NCI-H748 (cell line): ENCODE data around the gene OOEP.
"Not testable (repeated sequence)": the region's sequence is repeated elsewhere in the genome, so short reads cannot be mapped to it uniquely, and the experiment has no call there.

Experiments
- DNase-seq: peaks from one replicate; lab custom pipeline; 2025; ENCODE audit not compliant: unreplicated experiment; lab: John Stamatoyannopoulos, UW

The OOEP gene

GRCh38 chr6:73369563-73369962 lies at the start of gene OOEP:
Gene OOEP (minus strand): TSS chr6:73369897. CDS start chr6:73369792, 105 bp downstream.
- DNase-seq: no peak

DNA sequence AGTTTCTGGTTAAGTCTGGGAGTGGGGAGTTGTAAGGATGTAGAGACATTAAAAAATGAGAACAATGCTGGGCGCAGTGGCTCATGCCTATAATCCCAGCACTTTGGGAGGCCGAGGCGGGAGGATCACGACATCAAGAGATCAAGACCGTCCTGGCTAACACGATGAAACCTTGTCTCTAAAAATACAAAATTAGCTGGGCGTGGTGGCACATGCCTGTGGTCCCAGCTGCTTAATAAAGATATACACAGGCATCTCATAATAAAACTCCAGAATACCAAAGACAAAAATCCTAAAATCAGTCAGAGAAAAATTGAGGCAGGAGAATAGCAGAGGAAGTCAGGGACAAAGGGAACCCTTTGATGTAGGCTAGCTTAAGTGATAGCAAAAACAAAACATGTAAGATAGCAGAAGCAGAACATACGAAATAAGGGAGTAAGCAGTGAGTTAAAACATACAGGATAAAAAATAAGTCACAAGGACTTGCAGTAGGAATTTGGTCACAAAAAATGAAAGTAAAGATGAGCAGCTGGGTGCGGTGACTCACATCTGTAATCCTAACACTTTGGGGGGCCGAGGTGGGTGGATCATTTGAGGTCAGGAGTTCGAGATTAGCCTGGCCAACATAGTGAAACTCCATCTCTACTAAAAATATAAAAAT lies 48.5 kb upstream of the OOEP start:
- no peak for DNase-seq

DNA sequence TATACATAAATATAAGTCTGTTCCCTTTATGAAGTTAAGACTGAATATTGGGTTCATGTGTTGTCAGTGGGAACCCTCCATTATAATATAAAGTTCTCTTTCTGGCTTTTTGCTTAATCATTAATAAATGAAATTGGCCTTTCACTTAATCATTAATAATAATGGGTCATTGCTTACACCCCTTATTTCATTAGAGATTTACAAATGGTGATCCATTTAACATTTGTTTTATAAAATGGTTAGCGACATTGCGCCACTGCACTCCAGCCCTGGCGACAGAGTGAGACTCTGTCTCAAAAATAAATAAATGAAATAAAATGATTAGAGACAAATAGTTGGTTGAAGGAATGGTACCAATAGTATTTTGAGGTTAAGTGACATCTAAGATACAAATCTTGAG lies 43.4 kb upstream of the OOEP start:
- DNase-seq: no peak

GRCh38 chr6:73409395-73409794 lies 39.7 kb upstream of the OOEP start:
- DNase-seq: no peak

DNA sequence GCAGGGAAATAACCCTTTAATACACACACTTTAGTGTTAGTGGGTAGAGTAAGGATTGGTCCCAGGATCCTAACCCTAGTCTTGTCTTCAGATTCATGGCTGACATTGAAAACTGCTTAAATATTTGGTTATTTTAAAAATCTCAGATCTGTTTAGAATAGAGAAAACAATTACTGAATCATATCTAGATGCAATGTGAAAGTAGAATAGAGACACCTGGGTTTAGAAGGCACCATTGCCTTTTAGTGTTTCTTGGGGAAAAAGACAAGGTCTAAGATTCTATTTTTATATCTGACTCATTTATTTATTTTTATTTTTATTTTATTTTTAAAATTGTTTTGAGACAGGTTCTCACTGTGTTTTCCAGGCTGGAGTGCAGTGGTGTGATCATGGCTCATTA lies 31.0 kb upstream of the OOEP start:
- no peak for DNase-seq

DNA sequence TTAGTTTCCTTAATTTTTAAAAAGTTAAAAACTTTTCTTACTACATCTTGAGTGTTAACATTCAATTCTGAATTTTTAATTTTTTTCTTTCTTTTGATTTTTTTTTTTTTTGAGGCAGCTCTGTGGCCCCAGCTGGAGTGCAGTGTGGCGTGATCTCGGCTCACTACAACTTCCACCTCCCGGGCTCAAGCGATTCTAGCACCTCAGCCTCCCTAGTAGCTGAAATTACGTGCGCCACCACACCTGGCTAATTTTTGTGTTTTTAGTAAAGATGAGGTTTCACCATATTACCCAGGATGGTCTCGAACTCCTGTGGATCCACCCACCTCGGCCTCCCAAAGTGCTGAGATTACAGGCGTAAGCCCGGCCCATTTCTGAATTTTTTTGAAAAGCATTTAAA lies 26.2 kb upstream of the OOEP start:
- DNase-seq: no peak

DNA sequence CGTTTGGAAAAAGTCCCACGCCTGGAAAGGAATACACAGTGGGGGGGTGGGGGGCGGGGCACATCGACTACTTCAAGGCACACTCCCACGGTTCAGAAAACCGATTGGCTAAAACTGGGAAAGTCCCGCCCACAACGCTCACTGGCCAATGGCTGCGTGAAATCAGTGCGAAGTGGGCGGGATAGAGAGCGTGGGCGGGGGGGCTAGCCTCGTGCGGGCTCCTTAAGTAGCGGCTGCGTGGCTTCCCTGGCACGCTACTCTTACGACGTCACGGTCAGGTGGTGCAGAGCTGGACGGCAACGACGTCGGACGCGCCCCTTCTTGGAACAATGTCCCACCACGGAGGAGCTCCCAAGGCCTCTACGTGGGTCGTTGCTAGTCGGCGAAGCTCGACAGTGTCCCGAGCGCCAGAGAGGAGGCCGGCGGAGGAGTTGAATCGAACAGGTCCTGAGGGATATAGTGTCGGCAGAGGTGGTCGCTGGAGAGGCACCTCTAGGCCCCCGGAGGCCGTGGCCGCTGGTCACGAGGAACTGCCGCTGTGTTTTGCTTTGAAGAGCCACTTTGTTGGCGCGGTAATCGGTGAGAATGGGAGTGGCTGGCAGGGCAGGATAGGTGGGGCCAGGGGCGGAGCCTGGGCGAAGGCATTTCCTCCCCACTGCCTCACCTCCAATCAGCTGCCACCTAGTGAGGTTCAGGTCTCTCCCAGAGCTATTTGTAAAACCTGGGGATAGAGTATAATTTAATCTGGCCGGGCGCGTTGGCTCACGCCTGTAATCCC lies 25.1 kb upstream of the OOEP start, which contains the start of gene DDX43:
Gene DDX43 (plus strand): TSS at position 252 of the 778 bp plus-strand sequence. CDS start 78 bp downstream, at position 330.
- DNase-seq: no peak

DNA sequence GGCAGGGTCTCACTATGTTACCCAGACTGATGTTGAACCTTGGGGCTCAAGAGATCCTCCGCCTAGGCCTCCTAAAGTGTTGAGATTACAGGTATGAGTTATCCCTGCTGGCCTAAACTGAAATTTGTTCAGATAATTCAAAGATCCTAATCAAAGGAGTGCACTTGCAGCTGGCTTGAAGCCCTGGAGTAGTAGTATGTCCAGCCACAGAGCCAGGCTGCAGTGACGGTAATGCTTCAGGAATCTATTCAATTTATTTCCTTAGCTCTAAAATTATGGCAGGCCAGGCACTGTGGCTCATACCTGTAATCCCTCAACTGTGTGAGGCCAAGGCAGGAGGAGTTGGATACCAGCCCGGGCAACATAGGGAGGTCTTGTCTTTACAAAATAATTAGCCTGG lies 23.6 kb upstream of the OOEP start:
- DNase-seq: no peak

- peak; percentile 9 for DNase-seq
These were observed 22.5 kb upstream of the OOEP start for GRCh38 chr6:73392188-73392587.

DNA sequence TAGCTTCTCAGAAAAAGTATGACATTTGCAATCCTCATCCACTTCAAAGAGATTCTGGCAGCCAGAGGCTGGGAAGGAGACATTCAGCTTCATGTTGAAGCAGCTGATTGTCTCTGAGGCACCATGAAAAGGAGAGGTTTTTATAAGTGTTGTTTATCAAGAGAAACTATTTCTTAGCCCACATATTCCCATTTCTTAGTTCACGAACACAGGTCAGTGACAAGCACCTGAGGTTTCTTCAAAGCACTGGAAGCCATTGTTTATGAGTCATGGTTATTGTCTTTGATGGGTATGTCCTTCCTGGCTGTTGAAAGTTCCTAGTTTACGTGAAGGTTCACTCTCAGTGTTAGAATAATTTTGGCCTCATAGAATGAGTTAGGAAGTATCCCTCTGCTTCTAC lies 22.0 kb upstream of the OOEP start:
- no peak for DNase-seq

GRCh38 chr6:73389854-73390253 lies 20.2 kb upstream of the OOEP start:
- peak; percentile 27 for DNase-seq

GRCh38 chr6:73388800-73389512 lies 19.3 kb upstream of the OOEP start:
- peak; percentile 71 for DNase-seq

- peak; percentile 42 for DNase-seq
These were observed 18.7 kb upstream of the OOEP start for GRCh38 chr6:73388433-73388799.

DNA sequence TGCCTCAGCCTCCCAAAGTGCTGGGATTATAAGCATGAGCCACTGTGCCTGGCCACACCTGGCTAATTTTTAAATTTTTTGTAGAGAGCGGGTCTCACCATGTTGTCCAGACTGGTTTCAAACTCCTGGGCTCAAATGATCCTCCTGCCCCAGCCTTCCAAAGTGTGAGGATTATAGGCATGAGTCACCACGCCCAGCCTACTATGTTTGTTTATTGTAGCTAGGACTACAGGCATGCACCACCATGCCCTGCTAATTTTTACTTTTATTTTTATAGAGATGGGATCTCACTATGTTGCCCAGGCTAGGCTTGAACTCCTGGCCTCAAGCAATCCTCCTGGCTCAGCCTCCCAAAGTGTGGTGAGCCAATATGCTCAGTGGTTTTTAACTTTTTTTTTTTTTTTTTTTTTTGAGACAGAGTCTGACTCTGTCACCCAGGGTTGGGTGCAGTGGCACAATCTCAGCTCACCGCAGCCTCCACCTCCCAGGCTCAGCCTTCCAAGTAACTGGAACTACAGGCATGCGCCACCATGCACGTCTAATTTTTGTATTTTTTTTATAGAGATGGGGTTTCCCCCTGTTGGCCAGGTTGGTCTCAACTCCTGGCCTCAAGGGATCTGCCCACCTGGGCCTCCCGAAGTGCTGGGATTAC lies 12.9 kb upstream of the OOEP start:
- DNase-seq: no peak

DNA sequence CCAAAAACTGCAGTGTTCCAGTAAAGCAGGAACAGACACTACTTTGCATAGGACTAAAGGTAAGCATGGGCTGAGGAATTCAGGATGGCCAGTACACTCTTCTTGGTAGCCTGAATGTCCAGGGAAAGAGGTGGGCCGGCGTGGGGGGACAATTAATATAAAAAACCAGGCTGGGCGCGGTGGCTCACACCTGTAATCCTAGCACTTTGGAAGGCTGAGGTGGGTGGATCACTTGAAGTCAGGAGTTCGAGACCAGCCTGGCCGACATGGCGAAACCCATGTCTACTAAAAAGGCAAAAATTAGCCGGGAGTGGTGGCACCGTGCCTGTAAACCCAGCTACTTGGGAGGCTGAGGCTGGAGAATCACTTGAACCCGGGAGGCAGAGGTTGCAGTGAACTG lies 11.8 kb upstream of the OOEP start:
- DNase-seq: not testable (repeated sequence)

DNA sequence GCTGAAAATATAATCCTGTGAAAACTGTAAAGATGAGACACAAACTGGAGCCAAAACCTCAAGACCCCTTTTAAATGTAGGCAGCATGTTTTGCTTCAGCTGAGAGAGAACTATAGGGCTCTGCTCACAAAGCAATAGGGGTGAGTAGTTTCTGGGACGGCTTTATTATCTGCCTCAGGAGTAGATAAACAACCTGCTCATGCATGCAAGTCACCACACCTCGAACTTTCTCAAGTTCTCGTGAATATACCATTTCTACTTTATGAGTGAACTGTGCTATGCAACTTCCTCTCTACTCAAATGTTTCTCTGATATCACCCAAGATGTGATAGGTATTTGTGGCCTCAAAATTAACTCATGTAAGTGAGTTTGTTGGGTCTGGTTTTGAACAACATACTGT lies 7.5 kb upstream of the OOEP start:
- DNase-seq: no peak

- DNase-seq: no peak
These were observed 5.5 kb upstream of the OOEP start for GRCh38 chr6:73375216-73375615.

DNA sequence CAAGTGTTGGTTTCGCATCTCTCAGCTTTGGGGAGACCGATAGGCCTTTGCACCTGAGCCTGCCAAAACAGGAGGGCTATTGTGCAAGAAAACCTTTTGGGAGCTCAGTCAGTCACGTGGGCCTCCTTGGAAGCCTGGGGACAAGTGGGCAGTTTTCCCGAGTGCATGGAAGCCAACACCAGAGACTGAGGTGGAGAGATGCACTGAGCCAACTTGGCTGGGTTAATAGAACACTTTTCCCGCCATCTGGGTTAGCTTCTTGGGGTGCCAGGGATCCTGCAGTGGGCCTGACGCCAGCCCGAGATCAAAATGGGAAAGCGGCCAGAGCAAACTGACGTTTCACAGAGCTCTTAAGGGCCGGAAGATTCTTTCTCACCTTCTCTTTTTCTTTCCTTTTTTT lies 2.8 kb upstream of the OOEP start:
- no peak for DNase-seq

DNA sequence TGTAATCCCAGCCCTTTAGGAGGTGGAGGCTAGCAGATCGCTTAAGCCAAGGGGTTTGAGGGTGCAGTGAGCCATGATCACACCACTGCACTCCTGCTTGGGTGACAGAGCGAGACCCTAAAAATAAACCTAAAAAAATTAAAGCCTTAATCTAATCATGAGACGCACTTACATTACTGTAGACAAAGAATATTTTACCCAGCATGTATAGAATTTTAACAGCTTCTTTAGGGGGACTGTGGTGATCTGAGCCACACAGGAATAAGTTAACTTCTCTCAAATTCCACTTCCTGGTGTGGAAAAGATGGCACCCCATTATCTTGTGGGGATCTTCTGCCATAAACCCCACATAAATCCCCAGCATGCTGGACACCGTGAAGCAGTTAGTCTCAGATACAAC lies 2.3 kb upstream of the OOEP start:
- DNase-seq: no peak

- no peak for DNase-seq
These were observed 540 bp downstream of the OOEP start for GRCh38 chr6:73369157-73369556.

DNA sequence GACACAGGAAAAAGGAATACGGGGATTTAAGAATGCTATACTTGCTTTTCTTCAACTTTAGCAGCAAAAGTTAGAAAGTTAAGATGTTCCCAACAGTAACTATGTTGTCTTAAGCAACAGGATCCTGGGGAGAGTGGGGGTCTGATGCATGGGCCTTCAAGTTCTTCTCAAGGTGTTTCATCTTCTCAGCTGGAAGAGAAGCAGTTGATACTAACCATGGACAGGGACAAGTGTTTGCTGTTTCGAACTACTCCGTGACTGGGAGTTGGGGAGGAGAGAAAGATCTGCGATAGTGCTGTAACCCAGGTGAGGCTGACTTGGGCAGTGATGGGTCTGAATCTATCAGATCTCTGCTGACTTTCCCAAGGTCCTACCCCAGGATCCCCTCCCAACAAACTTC lies 1.0 kb downstream of the OOEP start:
- no peak for DNase-seq
